Liver (tissue), 9 donors: ENCODE results near the gene SCN9A. TPM values are rescaled to one million over a fixed set of nuclear protein-coding genes. Genes with fewer than 3 reads are reported as not detected.

Source experiments
- DNase-seq: peaks from one replicate; pipeline ENCODE4 v3.0.0-alpha.2; 2017; ENCODE audit warnings: low spot score
- H3K27ac ChIP-seq, 2 donors: one replicate each; pipeline ENCODE4 v1.7.0; 2013; ENCODE audit warnings: inconsistent platforms in 2 of 2, low read length in 2 of 2, control low read depth in 1 of 2, low read depth in 1 of 2, mild to moderate bottlenecking in 1 of 2
- H3K27me3 ChIP-seq, 4 donors: one replicate each; pipeline versions ENCODE4 v1.6.1 to v1.7.0; 2013; ENCODE audit warnings: low read length in 3 of 4, inconsistent platforms in 1 of 4, mild to moderate bottlenecking in 1 of 4, moderate library complexity in 1 of 4; ENCODE audit not compliant: control insufficient read depth in 4 of 4, insufficient read depth in 4 of 4
- H3K36me3 ChIP-seq, 4 donors: one replicate each; pipeline versions ENCODE4 v1.6.1 to v1.7.0; 2013; ENCODE audit warnings: low read length in 3 of 4, mild to moderate bottlenecking in 3 of 4, low read depth in 1 of 4, moderate library complexity in 1 of 4; ENCODE audit not compliant: control insufficient read depth in 4 of 4, insufficient read depth in 3 of 4
- H3K4me1 ChIP-seq, 4 donors: one replicate each; pipeline versions ENCODE4 v1.6.1 to v1.7.0; 2013; ENCODE audit warnings: low read length in 3 of 4, mild to moderate bottlenecking in 3 of 4, moderate library complexity in 1 of 4; ENCODE audit not compliant: control insufficient read depth in 4 of 4, insufficient read depth in 4 of 4
- H3K4me3 ChIP-seq, 3 donors: one replicate each; pipeline versions ENCODE4 v1.6.1 to v1.7.0; 2013; ENCODE audit warnings: low read length in 3 of 3, control low read depth in 1 of 3, low read depth in 1 of 3, mild to moderate bottlenecking in 1 of 3
- H3K9ac ChIP-seq, 2 donors: one replicate each; pipeline ENCODE4 v1.7.0; 2013; ENCODE audit warnings: low read length in 2 of 2, mild to moderate bottlenecking in 2 of 2, moderate library complexity in 2 of 2, control low read depth in 1 of 2, low read depth in 1 of 2
- H3K9me3 ChIP-seq, 4 donors: one replicate each; pipeline versions ENCODE4 v1.6.1 to v1.7.0; 2013; ENCODE audit warnings: low read length in 3 of 4; ENCODE audit not compliant: control insufficient read depth in 4 of 4
- ATF3 ChIP-seq: IDR thresholded peaks from 2 replicates; pipeline ENCODE4 v1.6.1; 2016; ENCODE audit warnings: antibody characterized with exemption
- CTCF ChIP-seq: fragments of 150-350 bp; IDR thresholded peaks from 2 replicates; pipeline ENCODE4 v1.5.1; 2017; ENCODE audit warnings: improper control_type of control experiment, low read depth, low read length; ENCODE audit not compliant: missing input control
- EGR1 ChIP-seq, 2 donors: IDR thresholded peaks; 2 replicates each; pipeline ENCODE4 v1.6.1; 2016 to 2018; ENCODE audit warnings: antibody characterized with exemption in 2 of 2, low read depth in 2 of 2
- FOXA1 ChIP-seq: IDR thresholded peaks from 2 replicates; pipeline ENCODE4 v1.6.1; 2016; ENCODE audit warnings: antibody characterized with exemption
- FOXA2 ChIP-seq: IDR thresholded peaks from 2 replicates; pipeline ENCODE4 v1.6.1; 2016; ENCODE audit warnings: antibody characterized with exemption
- GABPA ChIP-seq, 2 donors: IDR thresholded peaks in 1 of 2; conservative IDR thresholded peaks in 1 of 2; 2 replicates each; pipeline ENCODE4 v1.6.1; 2016; ENCODE audit warnings: antibody characterized with exemption in 2 of 2, mild to moderate bottlenecking in 1 of 2, moderate library complexity in 1 of 2
- HNF4A ChIP-seq, 2 donors: conservative IDR thresholded peaks; 2 replicates each; pipeline ENCODE4 v1.6.1; 2016; ENCODE audit warnings: antibody characterized with exemption in 2 of 2, mild to moderate bottlenecking in 2 of 2
- HNF4G ChIP-seq: IDR thresholded peaks from 2 replicates; pipeline ENCODE4 v1.6.1; 2016; ENCODE audit warnings: antibody characterized with exemption
- JUND ChIP-seq, 2 donors: IDR thresholded peaks; 2 replicates each; pipeline ENCODE4 v1.6.1; 2016; ENCODE audit warnings: antibody characterized with exemption in 2 of 2
- MAX ChIP-seq: IDR thresholded peaks from 2 replicates; pipeline ENCODE4 v1.6.1; 2016; ENCODE audit warnings: antibody characterized with exemption
- NR2F2 ChIP-seq: IDR thresholded peaks from 2 replicates; pipeline ENCODE4 v1.6.1; 2016; ENCODE audit warnings: antibody characterized with exemption
- RAD21 ChIP-seq, 2 donors: IDR thresholded peaks; 2 replicates each; pipeline ENCODE4 v1.6.1; 2016; ENCODE audit warnings: antibody characterized with exemption in 2 of 2, mild to moderate bottlenecking in 2 of 2
- REST ChIP-seq: IDR thresholded peaks from 2 replicates; pipeline ENCODE4 v1.6.1; 2016; ENCODE audit warnings: antibody characterized with exemption, mild to moderate bottlenecking
- RXRA ChIP-seq, 2 donors: IDR thresholded peaks; 2 replicates each; pipeline ENCODE4 v1.6.1; 2017 to 2018; ENCODE audit warnings: antibody characterized with exemption in 2 of 2, mild to moderate bottlenecking in 1 of 2
- SP1 ChIP-seq: IDR thresholded peaks from 2 replicates; pipeline ENCODE4 v1.6.1; 2018; ENCODE audit warnings: antibody characterized with exemption, mild to moderate bottlenecking
- TAF1 ChIP-seq: conservative IDR thresholded peaks from 2 replicates; pipeline ENCODE4 v1.6.1; 2016; ENCODE audit warnings: antibody characterized with exemption, mild to moderate bottlenecking
- YY1 ChIP-seq: IDR thresholded peaks from 2 replicates; pipeline ENCODE4 v1.6.1; 2016; ENCODE audit warnings: antibody characterized with exemption, mild to moderate bottlenecking
- ZBTB33 ChIP-seq: IDR thresholded peaks from 2 replicates; pipeline ENCODE4 v1.6.1; 2016; ENCODE audit warnings: antibody characterized with exemption
- WGBS: extraction: QIAGEN DNeasy Blood & Tissue Kit; methylation state at CpG from one replicate; pipeline ENCODE4 v1.1.7; 2013; 5-methylcytosine and 5-hydroxymethylcytosine counted together
- polyA plus RNA-seq, 2 donors: library from polyadenylated mRNA; stranded (reverse) in 1 of 2; unstranded in 1 of 2; fragments of 200-250 nt in 1 of 2; fragments of >200 nt in 1 of 2; fragmentation: Nextera tagmentation in 1 of 2; extraction: Ambion mirVana in 1 of 2; gene quantifications; one replicate each; pipeline versions ENCODE4 v1.2.1 to v1.2.3, GENCODE V29; 2013 to 2015
- total RNA-seq, 2 donors: library from RNA; depleted of rRNA; stranded (reverse); fragments of >200 nt; gene quantifications; one replicate each; pipeline ENCODE4 v1.2.3, GENCODE V29; 2014
- donor health status: healthy.
- donor health status: healthy.
- donor health status: healthy.
- donor health status: healthy.
- donor health status: healthy.

Gene SCN9A
- total and polyA plus RNA-seq, 4 donors, result 1.2 to 10.1 (median 9.2) TPM

GRCh38 chr2:166393008-166393407 is 17.3 kb upstream of the SCN9A start:
- no peaks in the 10 kb centered on the region for H3K9me3 ChIP-seq
- no peaks in the 10 kb centered on the region for H3K27me3 ChIP-seq
- no peaks in the 10 kb centered on the region for H3K4me1 ChIP-seq
- TF ChIP-seq FOXA1 (no peak), NR2F2 (no peak), ATF3 (no peak), MAX (no peak), CTCF (no peak), JUND (IDR thresholded peaks at IDR 0.05) (no peak), SP1 (no peak), TAF1 (no peak), HNF4A (conservative IDR thresholded peaks at IDR 0.05) (no peak), REST (no peak), RAD21 (IDR thresholded peaks at IDR 0.05) (no peak), ZBTB33 (no peak), YY1 (no peak), FOXA2 (no peak), RXRA (IDR thresholded peaks at IDR 0.05) (no peak), HNF4G (no peak), EGR1 (IDR thresholded peaks at IDR 0.05; ENCODE audit: low read depth in 2 of 2) (no peak), GABPA (IDR thresholded peaks at IDR 0.05 in 1 of 2, conservative IDR thresholded peaks at IDR 0.05 in 1 of 2) (no peak)
- WGBS, result 79% methylated on average over 3 of the region's 3 CpGs
- H3K9ac ChIP-seq, result no peak overlapping the region
- no peak overlapping the region for H3K4me3 ChIP-seq
- no peak for DNase-seq
- no peak overlapping the region for H3K27ac ChIP-seq
- H3K36me3 ChIP-seq, result no peaks in the 10 kb centered on the region
